ENCODE data around the gene CTSS.

DNA sequence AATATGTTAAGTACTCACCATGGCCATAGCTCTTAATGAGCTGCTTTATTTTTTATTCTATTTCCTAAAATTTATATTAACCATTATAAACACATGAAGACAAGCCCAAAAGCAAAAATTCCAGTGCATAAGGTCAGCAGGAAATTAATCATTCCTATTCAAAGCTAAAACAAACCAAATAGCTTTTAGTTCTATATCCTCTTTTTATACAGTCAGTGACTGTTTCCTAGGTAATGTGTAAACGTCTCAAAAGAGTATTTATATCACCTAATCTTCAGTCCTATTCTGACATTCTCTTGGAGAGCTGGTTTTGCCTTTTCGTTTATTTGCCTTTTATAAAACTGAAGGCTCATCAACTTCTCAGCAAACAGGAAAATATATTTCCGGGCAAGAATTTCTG is 72.9 kb downstream of the CTSS start:
- TF ChIP-seq, protein P1, sequence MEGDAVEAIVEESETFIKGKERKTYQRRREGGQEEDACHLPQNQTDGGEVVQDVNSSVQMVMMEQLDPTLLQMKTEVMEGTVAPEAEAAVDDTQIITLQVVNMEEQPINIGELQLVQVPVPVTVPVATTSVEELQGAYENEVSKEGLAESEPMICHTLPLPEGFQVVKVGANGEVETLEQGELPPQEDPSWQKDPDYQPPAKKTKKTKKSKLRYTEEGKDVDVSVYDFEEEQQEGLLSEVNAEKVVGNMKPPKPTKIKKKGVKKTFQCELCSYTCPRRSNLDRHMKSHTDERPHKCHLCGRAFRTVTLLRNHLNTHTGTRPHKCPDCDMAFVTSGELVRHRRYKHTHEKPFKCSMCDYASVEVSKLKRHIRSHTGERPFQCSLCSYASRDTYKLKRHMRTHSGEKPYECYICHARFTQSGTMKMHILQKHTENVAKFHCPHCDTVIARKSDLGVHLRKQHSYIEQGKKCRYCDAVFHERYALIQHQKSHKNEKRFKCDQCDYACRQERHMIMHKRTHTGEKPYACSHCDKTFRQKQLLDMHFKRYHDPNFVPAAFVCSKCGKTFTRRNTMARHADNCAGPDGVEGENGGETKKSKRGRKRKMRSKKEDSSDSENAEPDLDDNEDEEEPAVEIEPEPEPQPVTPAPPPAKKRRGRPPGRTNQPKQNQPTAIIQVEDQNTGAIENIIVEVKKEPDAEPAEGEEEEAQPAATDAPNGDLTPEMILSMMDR (conservative IDR thresholded peaks at IDR 0.05; ENCODE audit: low read length): no peak
- no peak for TF ChIP-seq EZH2phosphoT487 (IDR thresholded peaks at IDR 0.05; ENCODE audit: borderline replicate concordance, low read depth, low read length)

All from OCI-LY7 (cell line).